IMR-90 (cell line): ENCODE data around the gene FRMD1. TPM values are rescaled to one million over a fixed set of nuclear protein-coding genes. Genes with fewer than 3 reads are reported as not detected.

Experiments
- ATAC-seq: fragments of 200-7000 bp; cut with Tn5 transposase; 2 replicates; pipeline ENCODE4 v1.9.1; 2020; ENCODE audit warnings: low read depth, mild to moderate bottlenecking, moderate library complexity
- BruUV-seq: library from RNA; stranded (reverse); fragments of 400-500 nt; replicated peaks from 2 replicates; lab custom pipeline; 2021; lab: Mats Ljungman, UMichigan
- CTCF ChIA-PET: fragments of 300-600 bp; formaldehyde crosslinking; extraction: SDS; loops from one replicate; lab custom pipeline; 2021; ENCODE audit warnings: antibody characterized with exemption; lab: Yijun Ruan, JAX
- POLR2A ChIA-PET: fragments of 300-600 bp; sonication (Branson Sonifier 250); formaldehyde crosslinking; loops from one replicate; lab custom pipeline; 2022; ENCODE audit warnings: antibody characterized with exemption; ENCODE audit not compliant: unreplicated experiment; lab: Charles Lee
- DNase-seq: peaks from one replicate; pipeline ENCODE4 v3.0.0; 2013
- H2AFZ ChIP-seq: replicated peaks from 2 replicates; pipeline ENCODE3; 2013; ENCODE audit warnings: low read length, mild to moderate bottlenecking; ENCODE audit not compliant: poor library complexity
- H2AK5ac ChIP-seq: 2 replicates; pipeline ENCODE4 v1.6.1; 2013; ENCODE audit warnings: low read depth, low read length, inconsistent platforms
- H2AK9ac ChIP-seq: replicated peaks from 2 replicates; pipeline ENCODE3; 2013; ENCODE audit warnings: mild to moderate bottlenecking, low read depth, low read length, moderate library complexity; ENCODE audit not compliant: poor library complexity
- H2BK120ac ChIP-seq: 2 replicates; pipeline ENCODE4 v1.6.1; 2013; ENCODE audit warnings: low read depth, low read length, inconsistent platforms
- H2BK15ac ChIP-seq: 3 replicates; pipeline ENCODE4 v1.6.1; 2013; ENCODE audit warnings: low read depth, low read length, inconsistent platforms
- H2BK20ac ChIP-seq: 2 replicates; pipeline ENCODE4 v1.6.1; 2013; ENCODE audit warnings: low read depth, mild to moderate bottlenecking, inconsistent platforms, low read length, moderate library complexity
- H2BK5ac ChIP-seq: 2 replicates; pipeline ENCODE4 v1.6.1; 2013; ENCODE audit warnings: mild to moderate bottlenecking, low read depth, low read length, inconsistent platforms; ENCODE audit not compliant: poor library complexity, severe bottlenecking
- H3K14ac ChIP-seq: replicated peaks from 2 replicates; pipeline ENCODE4 v1.6.1; 2013; ENCODE audit warnings: low read depth, low read length, inconsistent platforms
- H3K18ac ChIP-seq: 2 replicates; pipeline ENCODE4 v1.6.1; 2013; ENCODE audit warnings: low read depth, low read length, control low read depth
- H3K23ac ChIP-seq: 2 replicates; pipeline ENCODE4 v1.6.1; 2013; ENCODE audit warnings: low read depth, low read length, inconsistent platforms
- H3K27ac ChIP-seq: 2 replicates; pipeline ENCODE4 v1.5.1; 2013; ENCODE audit warnings: mild to moderate bottlenecking, control low read depth, low read length; ENCODE audit not compliant: insufficient read depth
- H3K27me3 ChIP-seq: 2 replicates; pipeline ENCODE4 v1.6.1; 2013; ENCODE audit warnings: low read length; ENCODE audit not compliant: control insufficient read depth, insufficient read depth
- H3K36me3 ChIP-seq: 2 replicates; pipeline ENCODE4 v1.6.1; 2013; ENCODE audit warnings: low read length, mixed read lengths; ENCODE audit not compliant: control insufficient read depth, insufficient read depth
- H3K4ac ChIP-seq: 2 replicates; pipeline ENCODE4 v1.6.1; 2013; ENCODE audit warnings: low read depth, low read length, inconsistent platforms
- H3K4me1 ChIP-seq: 2 replicates; pipeline ENCODE4 v1.6.1; 2013; ENCODE audit warnings: low read length, mixed read lengths; ENCODE audit not compliant: control insufficient read depth, insufficient read depth
- H3K4me2 ChIP-seq: 2 replicates; pipeline ENCODE4 v1.6.1; 2013; ENCODE audit warnings: low read depth, mild to moderate bottlenecking, control low read depth, low read length, moderate library complexity
- H3K4me3 ChIP-seq: 2 replicates; pipeline ENCODE4 v1.5.1; 2013; ENCODE audit warnings: low read depth, mild to moderate bottlenecking, control low read depth, low read length, moderate library complexity; ENCODE audit not compliant: insufficient read depth
- H3K56ac ChIP-seq: 2 replicates; pipeline ENCODE4 v1.6.1; 2013; ENCODE audit warnings: low read length, inconsistent platforms; ENCODE audit not compliant: insufficient read depth; ENCODE audit errors: extremely low read depth
- H3K79me1 ChIP-seq, 2 experiments: 2 replicates each; pipeline ENCODE4 v1.6.1; 2013; ENCODE audit warnings: low read length in 2 of 2, inconsistent platforms in 1 of 2, low read depth in 1 of 2
- H3K9ac ChIP-seq: 2 replicates; pipeline ENCODE4 v1.6.1; 2013; ENCODE audit warnings: low read depth, low read length, control low read depth
- H3K9me1 ChIP-seq: 2 replicates; pipeline ENCODE4 v1.6.1; 2013; ENCODE audit warnings: low read length, inconsistent platforms; ENCODE audit not compliant: insufficient read depth
- H3K9me3 ChIP-seq: 2 replicates; pipeline ENCODE4 v1.6.1; 2013; ENCODE audit warnings: low read length; ENCODE audit not compliant: control insufficient read depth, insufficient read depth
- H4K20me1 ChIP-seq: 2 replicates; pipeline ENCODE4 v1.6.1; 2013; ENCODE audit warnings: low read length, inconsistent platforms; ENCODE audit not compliant: insufficient read depth
- H4K5ac ChIP-seq: 2 replicates; pipeline ENCODE4 v1.6.1; 2013; ENCODE audit warnings: mild to moderate bottlenecking, low read depth, low read length, control low read depth
- H4K8ac ChIP-seq, 2 experiments: 2 replicates each; pipeline ENCODE4 v1.6.1; 2013; ENCODE audit warnings: low read depth in 2 of 2, low read length in 2 of 2, control low read depth in 1 of 2, inconsistent platforms in 1 of 2
- H4K91ac ChIP-seq: 2 replicates; pipeline ENCODE4 v1.6.1; 2013; ENCODE audit warnings: low read depth, low read length, inconsistent platforms; ENCODE audit not compliant: insufficient read depth
- BHLHE40 ChIP-seq: fragments of 150-350 bp; IDR thresholded peaks from 2 replicates; pipeline ENCODE4 v1.6.1; 2016; ENCODE audit warnings: mild to moderate bottlenecking, low read depth, low read length
- CEBPB ChIP-seq: IDR thresholded peaks from 2 replicates; pipeline ENCODE4 v1.6.1; 2012; ENCODE audit warnings: low read depth, low read length, improper control_type of control experiment
- CHD1 ChIP-seq: IDR thresholded peaks from 2 replicates; pipeline ENCODE4 v1.6.1; 2012; ENCODE audit warnings: low read depth, low read length, improper control_type of control experiment
- FOS ChIP-seq: fragments of 150-350 bp; IDR thresholded peaks from 2 replicates; pipeline ENCODE4 v1.6.1; 2016; ENCODE audit warnings: low read depth, low read length
- MAFK ChIP-seq: IDR thresholded peaks from 2 replicates; pipeline ENCODE4 v1.6.1; 2012; ENCODE audit warnings: low read depth, low read length, improper control_type of control experiment
- MAZ ChIP-seq: IDR thresholded peaks from 2 replicates; pipeline ENCODE4 v1.6.1; 2012; ENCODE audit warnings: low read depth, mild to moderate bottlenecking, low read length, improper control_type of control experiment, moderate library complexity, borderline replicate concordance
- MXI1 ChIP-seq: IDR thresholded peaks from 2 replicates; pipeline ENCODE4 v1.6.1; 2012; ENCODE audit warnings: low read depth, mild to moderate bottlenecking, low read length, moderate library complexity, borderline replicate concordance
- NFE2L2 ChIP-seq: fragments of 150-350 bp; IDR thresholded peaks from 2 replicates; pipeline ENCODE4 v1.6.1; 2016; ENCODE audit warnings: low read depth, mild to moderate bottlenecking, low read length
- POLR2A ChIP-seq: IDR thresholded peaks from 2 replicates; pipeline ENCODE4 v1.6.1; 2012; ENCODE audit warnings: mild to moderate bottlenecking, low read depth, low read length
- RAD21 ChIP-seq: IDR thresholded peaks from 2 replicates; pipeline ENCODE4 v1.6.1; 2012; ENCODE audit warnings: low read length, improper control_type of control experiment
- RCOR1 ChIP-seq: IDR thresholded peaks from 2 replicates; pipeline ENCODE4 v1.6.1; 2012; ENCODE audit warnings: mild to moderate bottlenecking, low read length, improper control_type of control experiment; ENCODE audit not compliant: insufficient replicate concordance
- RFX5 ChIP-seq: IDR thresholded peaks from 2 replicates; pipeline ENCODE4 v1.8.0; 2012; ENCODE audit warnings: low read depth, mild to moderate bottlenecking, low read length, moderate library complexity
- SMC3 ChIP-seq: fragments of 150-350 bp; IDR thresholded peaks from 2 replicates; pipeline ENCODE4 v1.6.1; 2016; ENCODE audit warnings: low read depth, mild to moderate bottlenecking, antibody characterized with exemption, low read length, moderate library complexity
- WGBS, 2 experiments: methylation state at CpG; one replicate each; pipeline versions ENCODE4 v1.1.5 to v1.1.7; 2013; ENCODE audit warnings: missing lambda C conversion rate in 2 of 2; ENCODE audit not compliant: insufficient read length in 1 of 2; ENCODE audit errors: extremely low coverage in 2 of 2; 5-methylcytosine and 5-hydroxymethylcytosine counted together
- dilution Hi-C: fragments of 300-500 bp; cut with HindIII; formaldehyde crosslinking; loops from one replicate; pipeline ENCODE4 v1.14.3; 2018; ENCODE audit warnings: low sequenced_read_pairs; ENCODE audit not compliant: unreplicated experiment
- in situ Hi-C: fragments of 300-500 bp; cut with MboI; formaldehyde crosslinking; loops from 3 replicates; pipeline ENCODE4 v1.14.3; 2019; ENCODE audit warnings: low sequenced_read_pairs, inconsistent platforms, mixed read lengths
- intact Hi-C: fragments of 100-400 bp; cut with micrococcal nuclease; formaldehyde crosslinking; loops from 2 replicates; pipeline ENCODE4 v1.10.0; 2022
- polyA plus RNA-seq, 3 experiments: library from polyadenylated mRNA; depleted of rRNA; stranded (reverse); fragments of >200 nt; gene quantifications; 2 replicates each; pipeline ENCODE4 v1.2.3, GENCODE V29; 2012; ENCODE audit warnings: low replicate concordance in 1 of 3
- total RNA-seq: library from RNA; depleted of rRNA; stranded (reverse); fragments of >200 nt; gene quantifications from 2 replicates; pipeline ENCODE4 v1.2.3, GENCODE V29; 2012
- TF ChIP-seq, protein P1 (sequence below): fragments of 150-350 bp; IDR thresholded peaks from 2 replicates; pipeline ENCODE4 v1.6.1; 2017; ENCODE audit warnings: mild to moderate bottlenecking, antibody characterized with exemption, low read length, low read depth
- TF ChIP-seq, protein P2 (sequence below): fragments of 150-350 bp; IDR thresholded peaks from 2 replicates; pipeline ENCODE4 v1.6.1; 2016; ENCODE audit warnings: low read depth, mild to moderate bottlenecking, low read length, moderate library complexity, borderline replicate concordance
- TF ChIP-seq, protein P3 (sequence below): conservative IDR thresholded peaks from 2 replicates; pipeline ENCODE4 v1.5.1; 2012; ENCODE audit warnings: mild to moderate bottlenecking, low read depth, low read length, improper control_type of control experiment

The FRMD1 gene
- total and polyA plus RNA-seq, 2 of the 4 experiments (the other 2 are of a cell fraction) = not detected

DNA sequence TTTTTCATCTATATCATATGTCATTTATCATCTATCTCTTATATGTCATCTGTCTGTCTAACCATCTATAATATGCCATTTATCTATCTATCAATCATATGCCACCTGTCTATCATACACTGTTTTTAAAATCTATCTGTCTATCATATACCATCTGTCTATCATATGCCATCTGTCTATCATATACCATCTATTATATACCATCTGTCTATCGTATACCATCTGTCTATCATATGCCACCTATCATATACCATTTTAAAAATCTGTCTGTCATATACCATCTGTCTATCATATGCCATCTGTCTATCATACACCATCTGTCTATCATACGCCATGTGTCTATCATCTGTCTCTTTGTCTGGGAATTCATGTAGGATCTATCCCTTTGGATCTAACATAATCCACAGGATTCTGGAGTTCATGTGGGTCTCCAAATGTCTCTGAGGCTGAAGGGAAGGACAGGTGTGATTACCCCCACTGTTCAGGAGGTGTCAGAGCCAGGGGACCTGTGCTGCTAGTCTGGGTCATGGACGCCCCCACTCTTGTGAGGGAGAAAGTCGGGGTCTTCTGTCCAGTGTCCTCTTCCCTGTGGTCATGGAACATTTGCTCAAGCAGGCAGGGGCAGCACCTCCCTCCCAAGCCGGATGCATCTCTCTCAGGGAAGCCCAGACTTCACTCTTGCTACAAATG is 36.9 kb upstream of the FRMD1 start:
- Histone ChIP-seq H3K79me1 (no peaks in the 10 kb centered on the region), H2BK120ac (no peak overlapping the region), H4K91ac (no peak overlapping the region), H3K27me3 (no peaks in the 10 kb centered on the region; the same call in 1 of the 2 replicates), H2BK5ac (no peak overlapping the region), H2BK20ac (no peak overlapping the region), H3K36me3 (no peaks in the 10 kb centered on the region), H2AFZ (no peak overlapping the region), H3K4ac (no peak overlapping the region), H3K9me3 (peaks cover 4% of the 10 kb centered on the region; the same call in 1 of the 2 replicates), H3K27ac (no peak overlapping the region), H3K23ac (no peak overlapping the region), H3K18ac (no peak overlapping the region), H3K9me1 (no peaks in the 10 kb centered on the region), H3K4me1 (no peaks in the 10 kb centered on the region), H4K8ac (no peak overlapping the region), H2AK9ac (no peak overlapping the region), H4K5ac (no peak overlapping the region), H4K20me1 (no peaks in the 10 kb centered on the region), H3K4me2 (no peak overlapping the region), H3K9ac (no peak overlapping the region), H2BK15ac (no peak overlapping the region), H3K4me3 (no peak overlapping the region), H3K14ac (no peak overlapping the region), H2AK5ac (no peak overlapping the region), H3K56ac (no peak overlapping the region)
- no CpG with 5 or more reads among the region's 5 CpGs for WGBS, 2 experiments
- ChIA-PET CTCF (interaction anchor here (0.6 kb wide), 1 partner anchor 1095 kb away, joined by 3 read pairs; no protein-coding TSS in a partner anchor), POLR2A (no interaction called here)
- intact Hi-C loops = loop anchor here (5.0 kb wide), 1 partner anchor 54 kb away; no protein-coding TSS in a partner anchor
- no TSS peak for BruUV-seq
- ATAC-seq (no peak), DNase-seq (no peak)
- dilution Hi-C loops = no loop called here
- in situ Hi-C loops = no loop called here
- TF ChIP-seq BHLHE40 = no peak
- no peak for TF ChIP-seq CHD1
- no peak for TF ChIP-seq NFE2L2
- no peak for TF ChIP-seq SMC3
- no peak for TF ChIP-seq RAD21
- no peak for TF ChIP-seq RFX5
- no peak for TF ChIP-seq MXI1
- TF ChIP-seq MAZ = no peak
- TF ChIP-seq, protein P1, sequence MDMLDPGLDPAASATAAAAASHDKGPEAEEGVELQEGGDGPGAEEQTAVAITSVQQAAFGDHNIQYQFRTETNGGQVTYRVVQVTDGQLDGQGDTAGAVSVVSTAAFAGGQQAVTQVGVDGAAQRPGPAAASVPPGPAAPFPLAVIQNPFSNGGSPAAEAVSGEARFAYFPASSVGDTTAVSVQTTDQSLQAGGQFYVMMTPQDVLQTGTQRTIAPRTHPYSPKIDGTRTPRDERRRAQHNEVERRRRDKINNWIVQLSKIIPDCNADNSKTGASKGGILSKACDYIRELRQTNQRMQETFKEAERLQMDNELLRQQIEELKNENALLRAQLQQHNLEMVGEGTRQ = no peak
- no peak for TF ChIP-seq CEBPB
- TF ChIP-seq, protein P2, sequence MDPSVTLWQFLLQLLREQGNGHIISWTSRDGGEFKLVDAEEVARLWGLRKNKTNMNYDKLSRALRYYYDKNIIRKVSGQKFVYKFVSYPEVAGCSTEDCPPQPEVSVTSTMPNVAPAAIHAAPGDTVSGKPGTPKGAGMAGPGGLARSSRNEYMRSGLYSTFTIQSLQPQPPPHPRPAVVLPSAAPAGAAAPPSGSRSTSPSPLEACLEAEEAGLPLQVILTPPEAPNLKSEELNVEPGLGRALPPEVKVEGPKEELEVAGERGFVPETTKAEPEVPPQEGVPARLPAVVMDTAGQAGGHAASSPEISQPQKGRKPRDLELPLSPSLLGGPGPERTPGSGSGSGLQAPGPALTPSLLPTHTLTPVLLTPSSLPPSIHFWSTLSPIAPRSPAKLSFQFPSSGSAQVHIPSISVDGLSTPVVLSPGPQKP = no peak
- TF ChIP-seq POLR2A = no peak
- TF ChIP-seq, protein P3, sequence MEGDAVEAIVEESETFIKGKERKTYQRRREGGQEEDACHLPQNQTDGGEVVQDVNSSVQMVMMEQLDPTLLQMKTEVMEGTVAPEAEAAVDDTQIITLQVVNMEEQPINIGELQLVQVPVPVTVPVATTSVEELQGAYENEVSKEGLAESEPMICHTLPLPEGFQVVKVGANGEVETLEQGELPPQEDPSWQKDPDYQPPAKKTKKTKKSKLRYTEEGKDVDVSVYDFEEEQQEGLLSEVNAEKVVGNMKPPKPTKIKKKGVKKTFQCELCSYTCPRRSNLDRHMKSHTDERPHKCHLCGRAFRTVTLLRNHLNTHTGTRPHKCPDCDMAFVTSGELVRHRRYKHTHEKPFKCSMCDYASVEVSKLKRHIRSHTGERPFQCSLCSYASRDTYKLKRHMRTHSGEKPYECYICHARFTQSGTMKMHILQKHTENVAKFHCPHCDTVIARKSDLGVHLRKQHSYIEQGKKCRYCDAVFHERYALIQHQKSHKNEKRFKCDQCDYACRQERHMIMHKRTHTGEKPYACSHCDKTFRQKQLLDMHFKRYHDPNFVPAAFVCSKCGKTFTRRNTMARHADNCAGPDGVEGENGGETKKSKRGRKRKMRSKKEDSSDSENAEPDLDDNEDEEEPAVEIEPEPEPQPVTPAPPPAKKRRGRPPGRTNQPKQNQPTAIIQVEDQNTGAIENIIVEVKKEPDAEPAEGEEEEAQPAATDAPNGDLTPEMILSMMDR = no peak
- TF ChIP-seq FOS = no peak
- no peak for TF ChIP-seq MAFK
- TF ChIP-seq RCOR1 = no peak
